ENCODE results near the gene TMEM151B. TPM values are rescaled to one million over a fixed set of nuclear protein-coding genes. Genes with fewer than 3 reads are reported as not detected.
"Not testable (repeated sequence)": the region's sequence is repeated elsewhere in the genome, so short reads cannot be mapped to it uniquely, and the experiment has no call there.

The TMEM151B gene
- total RNA-seq, 4 donors from 2014 or later: not detected

GRCh38 chr6:44315516-44315915 lies 45.3 kb downstream of the TMEM151B start:
- no peak for DNase-seq
- Histone ChIP-seq H3K9me3 (no peaks in the 10 kb centered on the region), H3K4me3 (no peak overlapping the region), H3K4me1 (peaks cover 6 to 19% (median 11%) of the 10 kb centered on the region in 3 donors), H3K27ac (no peak overlapping the region), H3K27me3 (peaks cover 0 to 22% (median 2%) of the 10 kb centered on the region in 4 donors), H3K36me3 (peaks cover 0 to 14% (median under 1%) of the 10 kb centered on the region in 3 donors)
- WGBS, 2 donors: 21 to 28% methylated on average over 3 of the region's 3 CpGs
- TF ChIP-seq POLR2A (IDR thresholded peaks at IDR 0.05) (no peak), CTCF (IDR thresholded peaks at IDR 0.05) (no peak)
- intact Hi-C loops (cut with DNase I): no loop called here

- no peak overlapping the region for H3K4me3 ChIP-seq
- H3K27ac ChIP-seq: no peak overlapping the region
- WGBS, 2 donors: 47 to 59% methylated on average over 5 of the region's 5 CpGs
- TF ChIP-seq POLR2A (IDR thresholded peaks at IDR 0.05) (no peak), CTCF (IDR thresholded peaks at IDR 0.05) (no peak)
- peaks cover 6 to 18% (median 11%) of the 10 kb centered on the region in 3 donors for H3K4me1 ChIP-seq
- no peaks in the 10 kb centered on the region for H3K9me3 ChIP-seq
- intact Hi-C loops (cut with DNase I): no loop called here
- DNase-seq: no peak
- H3K36me3 ChIP-seq: peaks cover 0 to 10% (median 0%) of the 10 kb centered on the region in 3 donors
- H3K27me3 ChIP-seq: peaks cover 0 to 25% (median 2%) of the 10 kb centered on the region in 4 donors
These were observed 45.7 kb downstream of the TMEM151B start for GRCh38 chr6:44315951-44316350.

GRCh38 chr6:44316481-44316880 lies 46.2 kb downstream of the TMEM151B start:
- Histone ChIP-seq H3K27me3 (peaks cover 0 to 30% (median 2%) of the 10 kb centered on the region in 4 donors), H3K36me3 (peaks cover 0 to 4% (median 0%) of the 10 kb centered on the region in 3 donors), H3K4me3 (no peak overlapping the region), H3K27ac (no peak overlapping the region), H3K9me3 (no peaks in the 10 kb centered on the region), H3K4me1 (peaks cover 6 to 13% (median 11%) of the 10 kb centered on the region in 3 donors)
- no peak for TF ChIP-seq CTCF (IDR thresholded peaks at IDR 0.05)
- no peak for TF ChIP-seq POLR2A (IDR thresholded peaks at IDR 0.05)
- WGBS, 2 donors: 67 to 86% methylated on average over 5 to 9 of the region's 12 CpGs
- no peak for DNase-seq
- intact Hi-C loops (cut with DNase I): no loop called here

GRCh38 chr6:44317136-44317631 lies 46.9 kb downstream of the TMEM151B start:
- H3K27ac ChIP-seq; H3K4me1 ChIP-seq; DNase-seq; intact Hi-C loops (cut with DNase I); H3K9me3 ChIP-seq; H3K4me3 ChIP-seq; H3K36me3 ChIP-seq: not testable (repeated sequence)
- WGBS, 2 donors: 75 to 82% methylated on average over 9 of the region's 9 CpGs
- H3K27me3 ChIP-seq: peaks cover 0 to 33% (median 2%) of the 10 kb centered on the region in 4 donors

- no peaks in the 10 kb centered on the region for H3K9me3 ChIP-seq
- H3K4me3 ChIP-seq: no peak overlapping the region
- TF ChIP-seq POLR2A (IDR thresholded peaks at IDR 0.05): no peak
- no peak for TF ChIP-seq CTCF (IDR thresholded peaks at IDR 0.05)
- intact Hi-C loops (cut with DNase I): no loop called here
- H3K36me3 ChIP-seq: no peaks in the 10 kb centered on the region
- H3K27me3 ChIP-seq: peaks cover 0 to 33% (median 2%) of the 10 kb centered on the region in 4 donors
- no peaks in the 10 kb centered on the region for H3K4me1 ChIP-seq
- WGBS, 2 donors: 88 to 100% methylated on average over 3 of the region's 3 CpGs
- DNase-seq: no peak
- no peak overlapping the region for H3K27ac ChIP-seq
These were observed 51.0 kb downstream of the TMEM151B start for GRCh38 chr6:44321210-44321609.

- H3K36me3 ChIP-seq: no peaks in the 10 kb centered on the region
- no peak for DNase-seq
- H3K27ac ChIP-seq: no peak overlapping the region
- intact Hi-C loops (cut with DNase I): no loop called here
- peaks cover 0 to 45% (median 0%) of the 10 kb centered on the region in 4 donors for H3K27me3 ChIP-seq
- no peaks in the 10 kb centered on the region for H3K9me3 ChIP-seq
- no peak for TF ChIP-seq POLR2A (IDR thresholded peaks at IDR 0.05)
- no peak for TF ChIP-seq CTCF (IDR thresholded peaks at IDR 0.05)
- no peak overlapping the region for H3K4me3 ChIP-seq
- no peaks in the 10 kb centered on the region for H3K4me1 ChIP-seq
These were observed 56.8 kb downstream of the TMEM151B start for GRCh38 chr6:44327096-44327495.
